Mucosa of descending colon (tissue), 3 donors: ENCODE data around the gene CLIC5. TPM values are rescaled to one million over a fixed set of nuclear protein-coding genes. Genes with fewer than 3 reads are reported as not detected.
A peak's percentile ranks its signal among the peaks of the same experiment; 100 is the strongest.

ENCODE experiments used
- ATAC-seq: fragments of 200-7000 bp; cut with Tn5 transposase; one replicate; pipeline ENCODE4 v1.9.1; 2020; ENCODE audit warnings: mild to moderate bottlenecking, moderate library complexity
- DNase-seq, 3 donors: peaks; one replicate each; pipeline ENCODE4 v3.0.0-alpha.2; 2020
- H3K36me3 ChIP-seq: fragments of 200-600 bp; one replicate; pipeline ENCODE4 v1.8.0; 2021; ENCODE audit warnings: low read depth, mild to moderate bottlenecking
- H3K4me1 ChIP-seq: fragments of 200-600 bp; one replicate; pipeline ENCODE4 v1.8.0; 2021; ENCODE audit warnings: low read depth, mild to moderate bottlenecking
- H3K4me3 ChIP-seq: fragments of 200-600 bp; one replicate; pipeline ENCODE4 v1.8.0; 2021; ENCODE audit warnings: mild to moderate bottlenecking
- H3K9me3 ChIP-seq: fragments of 200-600 bp; one replicate; pipeline ENCODE4 v1.8.0; 2021; ENCODE audit warnings: mild to moderate bottlenecking
- CTCF ChIP-seq: fragments of 200-600 bp; IDR thresholded peaks from one replicate; pipeline ENCODE4 v1.8.0; 2022; ENCODE audit warnings: antibody characterized with exemption, mild to moderate bottlenecking
- intact Hi-C, 2 donors: fragments of 100-400 bp; cut with DNase I in 1 of 2; cut with micrococcal nuclease in 1 of 2; formaldehyde crosslinking; loops; one replicate each; pipeline versions ENCODE4 v1.11.0 to v1.11.1; 2022; cut with DNase I, micrococcal nuclease
- total RNA-seq, 3 donors: library from RNA; stranded (reverse); fragmentation: NEBNext Ultra II Directional in 2 of 3; extraction: Animal tissue kit (Norgen Biotek cat#: 25700) in 2 of 3; gene quantifications; one replicate each; pipeline versions ENCODE4 v1.2.1 to v1.2.4, GENCODE V29; 2021 to 2023
- donor health status: DM: no; HTN: no; CAD: no; lungs with moderate emphysema.
- donor health status: DM: no; HTN: no; CAD: no.
- donor health status: DM: no; HTN: yes; CAD: no.

Gene CLIC5
- total RNA-seq, 3 donors from 2014 or later = 149 to 242 (median 215) TPM

GRCh38 chr6:46014511-46015118 lies 1.0 kb downstream of the CLIC5 start:
- no peaks in the 10 kb centered on the region for H3K4me1 ChIP-seq
- peak; percentile 63 to 69 (median 66) for DNase-seq
- no peaks in the 10 kb centered on the region for H3K36me3 ChIP-seq
- H3K4me3 ChIP-seq = peak overlapping the region; percentile 44
- intact Hi-C loops = no loop called here
- H3K9me3 ChIP-seq = no peaks in the 10 kb centered on the region
- ATAC-seq = peak; percentile 10
- TF ChIP-seq CTCF = no peak

GRCh38 chr6:46014046-46014445 lies 1.6 kb downstream of the CLIC5 start:
- no peaks in the 10 kb centered on the region for H3K9me3 ChIP-seq
- no peak overlapping the region for H3K4me3 ChIP-seq
- intact Hi-C loops = no loop called here
- H3K36me3 ChIP-seq = no peaks in the 10 kb centered on the region
- TF ChIP-seq CTCF = no peak
- H3K4me1 ChIP-seq = no peaks in the 10 kb centered on the region
- ATAC-seq = no peak
- no peak for DNase-seq

GRCh38 chr6:46013639-46014038 lies 2.0 kb downstream of the CLIC5 start:
- no peak for ATAC-seq
- H3K9me3 ChIP-seq = no peaks in the 10 kb centered on the region
- intact Hi-C loops = no loop called here
- no peaks in the 10 kb centered on the region for H3K36me3 ChIP-seq
- no peak overlapping the region for H3K4me3 ChIP-seq
- no peak for DNase-seq
- no peak for TF ChIP-seq CTCF
- H3K4me1 ChIP-seq = no peaks in the 10 kb centered on the region

GRCh38 chr6:46012834-46013233 lies 2.8 kb downstream of the CLIC5 start:
- no peak for TF ChIP-seq CTCF
- ATAC-seq (no peak), DNase-seq (no peak)
- Histone ChIP-seq H3K4me1 (no peaks in the 10 kb centered on the region), H3K9me3 (no peaks in the 10 kb centered on the region), H3K36me3 (no peaks in the 10 kb centered on the region), H3K4me3 (no peak overlapping the region)
- intact Hi-C loops = no loop called here

GRCh38 chr6:46011188-46012085 lies 4.2 kb downstream of the CLIC5 start:
- ATAC-seq (peak; percentile 84), DNase-seq (peak; percentile 54 to 78 (median 55))
- H3K9me3 ChIP-seq = no peaks in the 10 kb centered on the region
- intact Hi-C loops = no loop called here
- no peaks in the 10 kb centered on the region for H3K36me3 ChIP-seq
- H3K4me3 ChIP-seq = no peak overlapping the region
- no peaks in the 10 kb centered on the region for H3K4me1 ChIP-seq
- no peak for TF ChIP-seq CTCF
